K562 (cell line): Measurements from ENCODE around the gene LRMDA. TPM values are rescaled to one million over a fixed set of nuclear protein-coding genes. Genes with fewer than 3 reads are reported as not detected.

ENCODE experiments used
- ATAC-seq: fragments of 200-7000 bp; cut with Tn5 transposase; 3 replicates; pipeline ENCODE4 v1.9.1; 2020; ENCODE audit warnings: moderate library complexity
- BruUV-seq: library from RNA; stranded (reverse); fragments of 400-500 nt; replicated peaks from 2 replicates; lab custom pipeline; 2021; lab: Mats Ljungman, UMichigan
- CTCF ChIA-PET: fragments of 300-600 bp; formaldehyde crosslinking; extraction: SDS; loops from one replicate; lab custom pipeline; 2021; ENCODE audit warnings: low intra/inter-chr PET ratio; lab: Yijun Ruan, JAX
- POLR2A ChIA-PET: fragments of 300-600, 350-650 bp; sonication (Branson Sonifier 250); formaldehyde crosslinking; extraction: SDS; loops from one replicate; lab custom pipeline; 2021; ENCODE audit warnings: antibody characterized with exemption, inconsistent platforms; lab: Yijun Ruan, JAX
- DNase-seq, 4 experiments: peaks; one replicate each; pipeline versions ENCODE4 v3.0.0 to v3.0.0-alpha.2; 2011 to 2018; ENCODE audit warnings: low spot score in 3 of 4, mixed read lengths in 3 of 4; ENCODE audit errors: extremely low read depth in 1 of 4
- FAIRE-seq: peaks from 2 replicates; lab custom pipeline; 2011; peaks lifted over from hg19 to GRCh38; lab: Jason Lieb, UNC
- H2AFZ ChIP-seq: 2 replicates; pipeline ENCODE4 v1.6.0; 2011; ENCODE audit warnings: low read depth, low read length, control low read depth, inconsistent platforms
- H3K27ac ChIP-seq: fragments of 200-600 bp; 3 replicates; pipeline ENCODE4 v1.8.0; 2011; ENCODE audit warnings: low read depth, mild to moderate bottlenecking, control low read depth, inconsistent platforms, low read length, moderate library complexity, mixed read lengths; ENCODE audit errors: extremely low read depth
- H3K27me3 ChIP-seq, 2 experiments: fragments of 300-600 bp in 1 of 2; 2 replicates in 1 of 2; 3 replicates in 1 of 2; pipeline versions ENCODE4 v1.6.0 to v1.8.0; 2011; ENCODE audit warnings: inconsistent platforms in 2 of 2, low read length in 2 of 2, mild to moderate bottlenecking in 1 of 2, mixed read lengths in 1 of 2, moderate library complexity in 1 of 2; ENCODE audit not compliant: control insufficient read depth in 2 of 2, insufficient read depth in 2 of 2
- H3K36me3 ChIP-seq: fragments of 300-600 bp; 3 replicates; pipeline ENCODE4 v1.8.0; 2011; ENCODE audit warnings: mild to moderate bottlenecking, low read length, inconsistent platforms; ENCODE audit not compliant: control insufficient read depth, insufficient read depth
- H3K4me1 ChIP-seq, 2 experiments: fragments of 200-600 bp in 1 of 2; replicated peaks in 1 of 2; 2 replicates in 1 of 2; 3 replicates in 1 of 2; pipeline versions ENCODE4 v1.5.1 to v1.8.0; 2011; ENCODE audit warnings: inconsistent platforms in 2 of 2, low read length in 2 of 2, mild to moderate bottlenecking in 1 of 2, mixed read lengths in 1 of 2, moderate library complexity in 1 of 2; ENCODE audit not compliant: control insufficient read depth in 2 of 2, insufficient read depth in 2 of 2
- H3K4me2 ChIP-seq: 2 replicates; pipeline ENCODE4 v1.6.1; 2011; ENCODE audit warnings: low read length, control low read depth, inconsistent platforms, mixed read lengths; ENCODE audit not compliant: insufficient read depth
- H3K4me3 ChIP-seq: fragments of 200-600 bp; sonication (generic), shearing (Covaris generic); 2 replicates; pipeline ENCODE4 v1.5.1; 2016; ENCODE audit warnings: control low read depth, inconsistent platforms
- H3K79me2 ChIP-seq: fragments of 200-600 bp; 3 replicates; pipeline ENCODE4 v1.8.0; 2011; ENCODE audit warnings: low read length, inconsistent platforms; ENCODE audit not compliant: control insufficient read depth, insufficient read depth
- H3K9ac ChIP-seq, 2 experiments: 2 replicates each; pipeline versions ENCODE4 v1.6.0 to v1.6.1; 2011; ENCODE audit warnings: low read depth in 2 of 2, low read length in 2 of 2, control low read depth in 1 of 2, inconsistent platforms in 1 of 2, mild to moderate bottlenecking in 1 of 2, mixed read lengths in 1 of 2; ENCODE audit not compliant: insufficient read depth in 1 of 2
- H3K9me1 ChIP-seq: one replicate; pipeline ENCODE4 v1.6.0; 2011; ENCODE audit warnings: inconsistent platforms, mild to moderate bottlenecking, low read length, moderate library complexity; ENCODE audit not compliant: control insufficient read depth, insufficient read depth
- H3K9me3 ChIP-seq: replicated peaks from 2 replicates; pipeline ENCODE4 v1.5.1; 2011; ENCODE audit warnings: low read depth, low read length, inconsistent platforms; ENCODE audit not compliant: control insufficient read depth, insufficient read depth
- H4K20me1 ChIP-seq: replicated peaks from 2 replicates; pipeline ENCODE4 v1.6.1; 2011; ENCODE audit warnings: low read length, inconsistent platforms, mixed read lengths; ENCODE audit not compliant: control insufficient read depth, insufficient read depth
- ARHGAP35 ChIP-seq: fragments of 450-650 bp; IDR thresholded peaks from 2 replicates; pipeline ENCODE4 v1.6.1; 2018; ENCODE audit not compliant: partially characterized antibody
- C11orf30 ChIP-seq: fragments of 450-650 bp; IDR thresholded peaks from 2 replicates; pipeline ENCODE4 v1.6.1; 2016; ENCODE audit warnings: low read depth, mild to moderate bottlenecking
- ETV5 ChIP-seq: sonication (generic); formaldehyde crosslinking; IDR thresholded peaks from 2 replicates; pipeline ENCODE4 v1.4.0; 2020; ENCODE audit warnings: low read depth, mild to moderate bottlenecking, missing genetic modification reagents
- GABPB2 ChIP-seq: fragments of 250-450 bp; sonication (Bioruptor Pico); conservative IDR thresholded peaks from 2 replicates; pipeline ENCODE4 v1.5.1; 2021; ENCODE audit warnings: mild to moderate bottlenecking
- MAFF ChIP-seq: IDR thresholded peaks from 2 replicates; pipeline ENCODE4 v1.6.1; 2012; ENCODE audit warnings: low read length, improper control_type of control experiment
- MAFK ChIP-seq: IDR thresholded peaks from 2 replicates; pipeline ENCODE4 v1.6.1; 2011; ENCODE audit warnings: low read length, improper control_type of control experiment
- ZNF316 ChIP-seq: fragments of 450-650 bp; IDR thresholded peaks from 2 replicates; pipeline ENCODE4 v1.6.1; 2016
- WGBS: fragments of 100-300 bp; shearing (Covaris generic); methylation state at CpG from one replicate; pipeline ENCODE4 v1.1.6; 2016; ENCODE audit warnings: low coverage, mixed read lengths; ENCODE audit not compliant: insufficient coverage; ENCODE audit errors: missing lambda C conversion rate; 5-methylcytosine and 5-hydroxymethylcytosine counted together
- in situ Hi-C: fragments of 300-500 bp; cut with MboI; formaldehyde crosslinking; loops from 4 replicates; pipeline ENCODE4 v1.15.0; 2018; ENCODE audit warnings: inconsistent platforms, mixed read lengths
- intact Hi-C: fragments of 100-400 bp; cut with micrococcal nuclease; formaldehyde crosslinking; loops from 2 replicates; pipeline ENCODE4 v1.14.2; 2022
- polyA plus RNA-seq, 8 experiments: library from polyadenylated mRNA; depleted of rRNA in 4 of 8; stranded (reverse) in 5 of 8; unstranded in 3 of 8; fragments of >200 nt; fragmentation: Nextera tagmentation in 2 of 8; fragmentation: Illumina TruSeq in 1 of 8; extraction: Ambion mirVana in 2 of 8; extraction: Trizol in 1 of 8; gene quantifications; 2 replicates each; pipeline versions ENCODE4 v1.2.1 to v1.2.3, GENCODE V29; 2011 to 2014; ENCODE audit warnings: inconsistent platforms in 1 of 8, missing spikeins in 1 of 8
- total RNA-seq, 7 experiments: library from RNA; depleted of rRNA in 6 of 7; stranded (reverse); fragments of >200 nt in 6 of 7; fragmentation: Illumina TruSeq in 2 of 7; extraction: Trizol in 2 of 7; gene quantifications; 2 replicates each; pipeline versions ENCODE4 v1.2.1 to v1.2.3, GENCODE V29; 2011 to 2021; ENCODE audit warnings: low replicate concordance in 1 of 7
- TF ChIP-seq, protein P1 (sequence below): fragments of 200-600 bp; sonication (generic); IDR thresholded peaks from one replicate; pipeline ENCODE4 v1.6.1; 2012; ENCODE audit warnings: mild to moderate bottlenecking, low read depth, low read length, inconsistent platforms
- TF ChIP-seq, protein P2 (sequence below): sonication (generic); formaldehyde crosslinking; IDR thresholded peaks from 2 replicates; pipeline ENCODE4 v1.8.0; 2022; ENCODE audit warnings: mild to moderate bottlenecking, missing genetic modification reagents, borderline replicate concordance

LRMDA gene
- total and polyA plus RNA-seq, 9 of the 15 experiments (the other 6 are each of a cell fraction or from before 2014, with no cell fraction given) = 0.25 TPM; not detected in 8

DNA sequence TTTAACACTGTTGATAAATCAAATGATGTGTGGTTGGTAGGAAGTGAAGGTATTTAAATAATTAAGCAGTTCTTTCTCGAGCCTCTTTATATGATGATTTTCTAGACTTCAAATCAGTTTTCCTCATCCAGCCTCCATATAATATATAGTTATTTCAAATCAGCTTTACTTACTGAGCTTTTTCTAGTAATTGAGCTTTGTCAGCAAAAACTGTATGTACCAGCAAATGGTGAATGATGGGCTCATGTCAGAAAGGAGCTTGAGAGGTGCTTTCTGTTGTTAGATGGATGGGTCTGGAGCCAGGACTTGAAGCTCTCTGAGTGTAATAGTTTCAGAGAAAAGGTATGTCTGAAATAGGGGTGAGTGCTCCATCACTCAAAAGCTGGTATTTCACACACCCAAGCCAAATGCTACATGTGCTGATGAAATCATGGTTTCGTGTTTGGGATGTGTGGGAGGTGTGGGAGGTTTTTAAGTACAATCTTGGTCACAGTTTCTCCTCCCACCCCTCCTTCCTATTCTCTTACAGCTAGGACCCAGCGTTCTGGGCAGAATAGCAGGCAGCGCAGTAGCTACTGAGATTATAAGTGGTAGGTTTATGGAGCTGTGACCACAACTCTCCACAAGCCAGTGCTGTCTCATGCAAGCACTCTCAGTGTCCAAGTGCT lies 55.8 kb downstream of the LRMDA start:
- no peak overlapping the region for H3K4me3 ChIP-seq
- no peak overlapping the region for H3K4me2 ChIP-seq
- no peak overlapping the region for H3K27ac ChIP-seq
- no TSS peak for BruUV-seq
- H3K36me3 ChIP-seq = no peaks in the 10 kb centered on the region
- CTCF ChIA-PET = no interaction called here
- intact Hi-C loops = no loop called here
- no peaks in the 10 kb centered on the region for H3K4me1 ChIP-seq
- no peaks in the 10 kb centered on the region for H3K9me3 ChIP-seq
- 0% methylated on average over 4 of the region's 4 CpGs for WGBS
- H4K20me1 ChIP-seq = no peaks in the 10 kb centered on the region
- DNase-seq (no peak), ATAC-seq (no peak), FAIRE-seq (no peak)
- no peak overlapping the region for H2AFZ ChIP-seq
- H3K9ac ChIP-seq = no peak overlapping the region
- in situ Hi-C loops = no loop called here
- no peaks in the 10 kb centered on the region for H3K27me3 ChIP-seq
- no peaks in the 10 kb centered on the region for H3K9me1 ChIP-seq
- POLR2A ChIA-PET = interaction anchor here (0.6 to 1.2 kb wide), 3 partner anchors 14 to 437 kb away, joined by 3 to 4 read pairs (median 3); no protein-coding TSS in a partner anchor
- no peaks in the 10 kb centered on the region for H3K79me2 ChIP-seq
- TF ChIP-seq, protein P1, sequence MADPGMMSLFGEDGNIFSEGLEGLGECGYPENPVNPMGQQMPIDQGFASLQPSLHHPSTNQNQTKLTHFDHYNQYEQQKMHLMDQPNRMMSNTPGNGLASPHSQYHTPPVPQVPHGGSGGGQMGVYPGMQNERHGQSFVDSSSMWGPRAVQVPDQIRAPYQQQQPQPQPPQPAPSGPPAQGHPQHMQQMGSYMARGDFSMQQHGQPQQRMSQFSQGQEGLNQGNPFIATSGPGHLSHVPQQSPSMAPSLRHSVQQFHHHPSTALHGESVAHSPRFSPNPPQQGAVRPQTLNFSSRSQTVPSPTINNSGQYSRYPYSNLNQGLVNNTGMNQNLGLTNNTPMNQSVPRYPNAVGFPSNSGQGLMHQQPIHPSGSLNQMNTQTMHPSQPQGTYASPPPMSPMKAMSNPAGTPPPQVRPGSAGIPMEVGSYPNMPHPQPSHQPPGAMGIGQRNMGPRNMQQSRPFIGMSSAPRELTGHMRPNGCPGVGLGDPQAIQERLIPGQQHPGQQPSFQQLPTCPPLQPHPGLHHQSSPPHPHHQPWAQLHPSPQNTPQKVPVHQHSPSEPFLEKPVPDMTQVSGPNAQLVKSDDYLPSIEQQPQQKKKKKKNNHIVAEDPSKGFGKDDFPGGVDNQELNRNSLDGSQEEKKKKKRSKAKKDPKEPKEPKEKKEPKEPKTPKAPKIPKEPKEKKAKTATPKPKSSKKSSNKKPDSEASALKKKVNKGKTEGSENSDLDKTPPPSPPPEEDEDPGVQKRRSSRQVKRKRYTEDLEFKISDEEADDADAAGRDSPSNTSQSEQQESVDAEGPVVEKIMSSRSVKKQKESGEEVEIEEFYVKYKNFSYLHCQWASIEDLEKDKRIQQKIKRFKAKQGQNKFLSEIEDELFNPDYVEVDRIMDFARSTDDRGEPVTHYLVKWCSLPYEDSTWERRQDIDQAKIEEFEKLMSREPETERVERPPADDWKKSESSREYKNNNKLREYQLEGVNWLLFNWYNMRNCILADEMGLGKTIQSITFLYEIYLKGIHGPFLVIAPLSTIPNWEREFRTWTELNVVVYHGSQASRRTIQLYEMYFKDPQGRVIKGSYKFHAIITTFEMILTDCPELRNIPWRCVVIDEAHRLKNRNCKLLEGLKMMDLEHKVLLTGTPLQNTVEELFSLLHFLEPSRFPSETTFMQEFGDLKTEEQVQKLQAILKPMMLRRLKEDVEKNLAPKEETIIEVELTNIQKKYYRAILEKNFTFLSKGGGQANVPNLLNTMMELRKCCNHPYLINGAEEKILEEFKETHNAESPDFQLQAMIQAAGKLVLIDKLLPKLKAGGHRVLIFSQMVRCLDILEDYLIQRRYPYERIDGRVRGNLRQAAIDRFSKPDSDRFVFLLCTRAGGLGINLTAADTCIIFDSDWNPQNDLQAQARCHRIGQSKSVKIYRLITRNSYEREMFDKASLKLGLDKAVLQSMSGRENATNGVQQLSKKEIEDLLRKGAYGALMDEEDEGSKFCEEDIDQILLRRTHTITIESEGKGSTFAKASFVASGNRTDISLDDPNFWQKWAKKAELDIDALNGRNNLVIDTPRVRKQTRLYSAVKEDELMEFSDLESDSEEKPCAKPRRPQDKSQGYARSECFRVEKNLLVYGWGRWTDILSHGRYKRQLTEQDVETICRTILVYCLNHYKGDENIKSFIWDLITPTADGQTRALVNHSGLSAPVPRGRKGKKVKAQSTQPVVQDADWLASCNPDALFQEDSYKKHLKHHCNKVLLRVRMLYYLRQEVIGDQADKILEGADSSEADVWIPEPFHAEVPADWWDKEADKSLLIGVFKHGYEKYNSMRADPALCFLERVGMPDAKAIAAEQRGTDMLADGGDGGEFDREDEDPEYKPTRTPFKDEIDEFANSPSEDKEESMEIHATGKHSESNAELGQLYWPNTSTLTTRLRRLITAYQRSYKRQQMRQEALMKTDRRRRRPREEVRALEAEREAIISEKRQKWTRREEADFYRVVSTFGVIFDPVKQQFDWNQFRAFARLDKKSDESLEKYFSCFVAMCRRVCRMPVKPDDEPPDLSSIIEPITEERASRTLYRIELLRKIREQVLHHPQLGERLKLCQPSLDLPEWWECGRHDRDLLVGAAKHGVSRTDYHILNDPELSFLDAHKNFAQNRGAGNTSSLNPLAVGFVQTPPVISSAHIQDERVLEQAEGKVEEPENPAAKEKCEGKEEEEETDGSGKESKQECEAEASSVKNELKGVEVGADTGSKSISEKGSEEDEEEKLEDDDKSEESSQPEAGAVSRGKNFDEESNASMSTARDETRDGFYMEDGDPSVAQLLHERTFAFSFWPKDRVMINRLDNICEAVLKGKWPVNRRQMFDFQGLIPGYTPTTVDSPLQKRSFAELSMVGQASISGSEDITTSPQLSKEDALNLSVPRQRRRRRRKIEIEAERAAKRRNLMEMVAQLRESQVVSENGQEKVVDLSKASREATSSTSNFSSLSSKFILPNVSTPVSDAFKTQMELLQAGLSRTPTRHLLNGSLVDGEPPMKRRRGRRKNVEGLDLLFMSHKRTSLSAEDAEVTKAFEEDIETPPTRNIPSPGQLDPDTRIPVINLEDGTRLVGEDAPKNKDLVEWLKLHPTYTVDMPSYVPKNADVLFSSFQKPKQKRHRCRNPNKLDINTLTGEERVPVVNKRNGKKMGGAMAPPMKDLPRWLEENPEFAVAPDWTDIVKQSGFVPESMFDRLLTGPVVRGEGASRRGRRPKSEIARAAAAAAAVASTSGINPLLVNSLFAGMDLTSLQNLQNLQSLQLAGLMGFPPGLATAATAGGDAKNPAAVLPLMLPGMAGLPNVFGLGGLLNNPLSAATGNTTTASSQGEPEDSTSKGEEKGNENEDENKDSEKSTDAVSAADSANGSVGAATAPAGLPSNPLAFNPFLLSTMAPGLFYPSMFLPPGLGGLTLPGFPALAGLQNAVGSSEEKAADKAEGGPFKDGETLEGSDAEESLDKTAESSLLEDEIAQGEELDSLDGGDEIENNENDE = no peak
- TF ChIP-seq ETV5 (CRISPR knock-in tag) (no peak), MAFF (peak; percentile 86), MAFK (peak; percentile 80), C11orf30 (peak; percentile 68), ARHGAP35 (no peak), GABPB2 (CRISPR knock-in tag) (no peak), ZNF316 (peak; percentile 79)
- TF ChIP-seq, protein P2, sequence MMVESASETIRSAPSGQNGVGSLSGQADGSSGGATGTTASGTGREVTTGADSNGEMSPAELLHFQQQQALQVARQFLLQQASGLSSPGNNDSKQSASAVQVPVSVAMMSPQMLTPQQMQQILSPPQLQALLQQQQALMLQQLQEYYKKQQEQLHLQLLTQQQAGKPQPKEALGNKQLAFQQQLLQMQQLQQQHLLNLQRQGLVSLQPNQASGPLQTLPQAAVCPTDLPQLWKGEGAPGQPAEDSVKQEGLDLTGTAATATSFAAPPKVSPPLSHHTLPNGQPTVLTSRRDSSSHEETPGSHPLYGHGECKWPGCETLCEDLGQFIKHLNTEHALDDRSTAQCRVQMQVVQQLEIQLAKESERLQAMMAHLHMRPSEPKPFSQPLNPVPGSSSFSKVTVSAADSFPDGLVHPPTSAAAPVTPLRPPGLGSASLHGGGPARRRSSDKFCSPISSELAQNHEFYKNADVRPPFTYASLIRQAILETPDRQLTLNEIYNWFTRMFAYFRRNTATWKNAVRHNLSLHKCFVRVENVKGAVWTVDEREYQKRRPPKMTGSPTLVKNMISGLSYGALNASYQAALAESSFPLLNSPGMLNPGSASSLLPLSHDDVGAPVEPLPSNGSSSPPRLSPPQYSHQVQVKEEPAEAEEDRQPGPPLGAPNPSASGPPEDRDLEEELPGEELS (CRISPR knock-in tag) = no peak
